GM12872 (cell line): ENCODE results near the gene MYH6.

ENCODE experiments used
- TF ChIP-seq, protein P1 (sequence below): IDR thresholded peaks from 3 replicates; pipeline ENCODE4 v1.5.1; 2011; ENCODE audit warnings: low read depth, mild to moderate bottlenecking, low read length, moderate library complexity; ENCODE audit not compliant: insufficient read depth

MYH6 gene

DNA sequence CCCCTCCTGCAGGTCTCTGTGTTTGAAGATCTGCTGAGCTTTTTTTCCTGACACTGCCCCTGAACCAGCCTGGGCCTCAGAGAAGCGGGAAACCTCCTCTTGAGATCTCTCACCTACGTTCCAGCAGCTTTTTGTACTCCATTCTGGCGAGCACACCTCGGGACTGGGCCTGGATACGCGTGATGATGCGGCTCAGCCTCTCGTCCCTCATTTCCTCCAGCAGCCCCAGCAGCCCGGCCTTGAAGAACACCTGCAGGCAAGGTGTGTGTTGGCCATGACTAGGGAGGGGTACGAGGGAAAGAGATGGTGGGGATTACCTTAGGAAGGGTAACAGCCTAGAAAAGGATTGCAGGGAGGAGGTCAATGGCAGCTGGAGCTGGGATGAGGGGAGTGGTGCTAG, 17.1 kb upstream of the MYH6 start:
- TF ChIP-seq, protein P1, sequence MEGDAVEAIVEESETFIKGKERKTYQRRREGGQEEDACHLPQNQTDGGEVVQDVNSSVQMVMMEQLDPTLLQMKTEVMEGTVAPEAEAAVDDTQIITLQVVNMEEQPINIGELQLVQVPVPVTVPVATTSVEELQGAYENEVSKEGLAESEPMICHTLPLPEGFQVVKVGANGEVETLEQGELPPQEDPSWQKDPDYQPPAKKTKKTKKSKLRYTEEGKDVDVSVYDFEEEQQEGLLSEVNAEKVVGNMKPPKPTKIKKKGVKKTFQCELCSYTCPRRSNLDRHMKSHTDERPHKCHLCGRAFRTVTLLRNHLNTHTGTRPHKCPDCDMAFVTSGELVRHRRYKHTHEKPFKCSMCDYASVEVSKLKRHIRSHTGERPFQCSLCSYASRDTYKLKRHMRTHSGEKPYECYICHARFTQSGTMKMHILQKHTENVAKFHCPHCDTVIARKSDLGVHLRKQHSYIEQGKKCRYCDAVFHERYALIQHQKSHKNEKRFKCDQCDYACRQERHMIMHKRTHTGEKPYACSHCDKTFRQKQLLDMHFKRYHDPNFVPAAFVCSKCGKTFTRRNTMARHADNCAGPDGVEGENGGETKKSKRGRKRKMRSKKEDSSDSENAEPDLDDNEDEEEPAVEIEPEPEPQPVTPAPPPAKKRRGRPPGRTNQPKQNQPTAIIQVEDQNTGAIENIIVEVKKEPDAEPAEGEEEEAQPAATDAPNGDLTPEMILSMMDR, result no peak

DNA sequence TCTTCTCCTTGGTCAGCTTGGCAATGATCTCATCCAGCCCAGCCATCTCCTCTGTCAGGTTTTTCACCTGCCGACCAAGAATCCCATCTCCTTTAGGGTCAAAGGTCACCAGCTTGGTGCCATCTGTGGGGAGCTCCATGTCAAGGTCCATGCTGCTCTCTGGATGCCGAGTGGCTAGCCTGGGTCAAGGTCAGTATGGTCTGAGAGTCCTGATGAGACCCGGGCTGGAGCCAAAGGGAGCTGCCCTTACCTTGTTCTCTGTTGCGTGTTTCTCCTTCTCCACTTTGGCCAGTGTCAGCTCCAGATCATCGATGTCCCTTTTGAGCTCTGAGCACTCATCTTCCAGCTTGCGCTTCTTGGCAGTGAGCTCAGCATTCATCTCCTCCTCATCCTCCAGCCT, 15.6 kb upstream of the MYH6 start:
- TF ChIP-seq, protein P1, result no peak

DNA sequence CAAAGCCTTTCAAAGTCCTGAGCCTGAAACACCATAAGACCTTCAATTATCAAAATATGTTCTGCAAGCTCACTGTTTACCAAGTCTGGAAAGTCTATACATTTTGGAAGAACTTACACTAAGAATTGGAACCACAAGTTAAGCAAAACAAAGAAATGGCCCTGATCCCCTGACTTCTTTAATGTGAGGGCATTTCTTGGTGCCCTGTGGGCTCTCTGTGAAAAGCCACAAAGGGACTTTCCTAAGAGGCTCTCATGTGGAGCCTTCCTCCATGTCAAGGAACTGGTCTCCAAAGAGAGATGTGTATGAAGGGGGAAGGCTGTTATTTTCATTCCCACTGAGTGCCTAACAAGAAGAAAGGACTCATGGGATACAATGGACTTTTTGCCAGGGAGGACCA, 13.5 kb upstream of the MYH6 start:
- TF ChIP-seq, protein P1, result no peak

DNA sequence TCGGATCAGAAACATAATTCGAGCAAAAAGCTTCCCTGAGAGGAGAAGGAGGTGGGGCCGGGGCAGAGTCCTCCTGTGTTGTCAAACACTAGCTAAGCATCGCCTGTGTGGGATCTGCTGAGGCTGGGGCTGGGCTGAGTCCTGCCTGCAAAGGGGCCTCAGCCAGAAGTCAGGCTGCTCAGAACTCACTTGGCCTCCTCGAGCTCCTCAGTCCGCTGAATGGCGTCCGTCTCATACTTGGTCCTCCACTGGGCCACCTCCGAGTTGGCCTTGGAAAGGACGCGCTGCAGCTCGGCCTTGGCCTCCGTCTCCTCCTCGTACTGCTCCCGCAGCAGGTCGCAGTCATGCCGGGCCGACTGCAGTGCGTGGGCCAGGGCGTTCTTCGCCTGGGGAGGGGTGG, 9.9 kb upstream of the MYH6 start:
- TF ChIP-seq, protein P1, result no peak

DNA sequence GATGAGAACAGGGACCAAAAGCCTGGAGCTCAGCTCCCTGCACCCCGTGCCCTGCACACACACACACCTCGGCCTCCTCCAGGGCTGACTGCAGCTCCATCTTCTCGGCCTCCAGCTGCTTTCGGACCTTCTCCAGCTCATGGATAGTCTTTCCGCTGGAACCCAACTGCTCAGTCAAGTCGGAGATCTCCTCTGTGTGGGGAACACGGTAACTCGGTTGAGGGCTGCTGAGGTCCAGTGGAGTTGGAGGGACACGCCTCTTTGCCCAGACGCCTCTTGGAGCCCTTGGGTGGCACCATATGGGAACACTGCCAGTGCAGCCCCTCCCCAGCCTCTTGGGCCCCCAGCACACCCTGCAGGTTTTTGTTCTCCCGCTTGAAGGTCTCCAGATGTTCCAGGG, 8.7 kb upstream of the MYH6 start:
- TF ChIP-seq, protein P1, result no peak

DNA sequence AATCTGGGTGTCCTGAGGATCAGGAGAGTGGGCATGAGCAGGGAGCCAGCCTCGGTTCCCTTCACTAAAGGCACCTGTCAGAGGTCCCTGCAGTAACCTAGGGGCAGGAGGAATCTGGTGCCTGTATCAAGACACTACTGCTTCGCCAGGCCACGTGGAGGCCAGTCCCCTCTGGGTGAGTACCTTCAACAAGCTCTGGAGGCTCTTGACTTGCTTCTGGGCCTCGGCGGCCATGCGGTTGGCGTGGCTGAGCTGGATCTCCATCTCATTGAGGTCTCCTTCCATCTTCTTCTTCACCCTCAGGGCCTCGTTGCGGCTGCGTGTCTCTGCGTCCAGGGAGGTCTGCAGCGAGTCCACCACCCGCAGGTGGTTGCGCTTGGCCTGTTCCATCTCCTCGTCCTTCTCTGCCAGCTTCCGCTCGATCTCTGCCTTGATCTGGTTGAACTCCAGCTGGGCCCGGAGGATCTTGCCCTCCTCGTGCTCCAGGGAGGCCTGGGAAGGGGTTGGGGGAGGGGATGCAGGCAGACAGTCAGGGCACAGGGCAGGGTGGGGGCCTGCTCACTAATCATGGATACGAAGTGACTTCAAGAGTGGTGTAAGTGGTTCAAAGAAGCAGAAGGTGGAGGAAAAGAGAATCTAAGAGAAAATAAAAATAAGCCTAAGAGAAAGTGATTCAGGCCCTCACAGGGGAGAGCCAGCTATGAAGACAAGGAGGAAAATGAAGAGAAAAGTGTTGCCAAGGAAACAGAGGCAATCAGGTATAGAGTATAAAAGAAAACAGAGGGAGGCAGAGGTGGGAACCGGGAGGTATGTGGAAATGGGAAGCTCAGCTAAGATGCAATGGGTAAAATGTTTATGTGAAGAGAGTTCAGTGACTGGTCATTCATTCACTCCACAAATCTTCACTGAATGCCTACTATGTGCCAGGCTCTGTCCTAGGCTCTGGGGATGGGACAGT, 8.0 kb upstream of the MYH6 start:
- TF ChIP-seq, protein P1, result no peak

DNA sequence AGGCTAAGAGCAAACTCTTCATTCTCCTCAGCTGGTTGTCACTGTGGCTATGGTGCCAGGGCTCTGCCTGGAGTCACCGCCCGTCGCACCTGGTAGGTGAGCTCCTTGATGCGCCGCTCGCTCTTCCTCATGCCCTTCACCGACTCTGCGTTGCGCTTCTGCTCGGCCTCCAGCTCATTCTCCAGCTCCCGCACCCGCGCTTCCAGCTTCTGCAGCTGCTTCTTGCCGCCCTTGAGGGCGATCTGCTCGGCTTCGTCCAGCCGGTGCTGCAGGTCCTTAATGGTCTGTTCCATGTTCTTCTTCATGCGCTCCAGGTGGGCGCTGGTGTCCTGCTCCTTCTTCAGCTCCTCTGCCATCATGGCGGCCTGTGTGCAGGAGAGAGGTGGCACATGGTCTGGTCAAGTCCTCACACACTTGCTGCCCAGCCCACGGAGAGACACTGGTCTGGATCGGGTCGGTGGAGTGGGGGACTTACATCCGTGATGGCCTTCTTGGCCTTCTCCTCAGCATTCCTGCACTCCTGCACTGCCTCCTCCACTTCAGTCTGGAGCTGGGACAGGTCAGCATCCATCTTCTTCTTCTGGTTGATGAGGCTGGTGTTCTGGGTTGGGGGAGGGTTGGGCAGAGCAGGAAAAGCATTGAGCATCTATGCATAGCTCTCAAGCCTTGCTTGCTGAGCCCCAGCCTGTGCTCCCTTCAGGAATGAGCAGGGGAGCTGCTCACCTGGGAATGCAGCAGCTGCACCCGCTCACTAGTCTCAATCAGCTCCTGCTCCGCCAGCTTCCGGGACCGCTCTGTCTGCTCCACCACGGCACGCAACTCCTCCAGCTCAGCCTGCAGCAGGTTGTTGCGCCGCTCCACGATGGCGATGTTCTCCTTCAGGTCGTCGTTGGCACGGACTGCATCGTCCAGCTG, 7.1 kb upstream of the MYH6 start:
- TF ChIP-seq, protein P1, result no peak
